HUES48 (cell line): ENCODE data around the gene ITSN1.

Experiments
- H3K27ac ChIP-seq: one replicate; pipeline ENCODE4 v1.7.0; 2013; ENCODE audit warnings: low read depth, low read length, inconsistent platforms
- H3K27me3 ChIP-seq: 2 replicates; pipeline ENCODE4 v1.6.1; 2013; ENCODE audit warnings: mild to moderate bottlenecking, low read length; ENCODE audit not compliant: control insufficient read depth, insufficient read depth
- H3K36me3 ChIP-seq: 2 replicates; pipeline ENCODE4 v1.6.1; 2013; ENCODE audit warnings: low read length; ENCODE audit not compliant: control insufficient read depth, insufficient read depth
- H3K4me1 ChIP-seq: 2 replicates; pipeline ENCODE4 v1.6.1; 2013; ENCODE audit warnings: mild to moderate bottlenecking, low read length; ENCODE audit not compliant: control insufficient read depth, insufficient read depth
- H3K4me3 ChIP-seq: 2 replicates; pipeline ENCODE4 v1.5.1; 2013; ENCODE audit warnings: mild to moderate bottlenecking, low read depth, low read length
- H3K9ac ChIP-seq: 2 replicates; pipeline ENCODE4 v1.6.1; 2013; ENCODE audit warnings: mild to moderate bottlenecking, low read depth, low read length, moderate library complexity
- H3K9me3 ChIP-seq: 2 replicates; pipeline ENCODE4 v1.6.1; 2013; ENCODE audit warnings: low read length; ENCODE audit not compliant: control insufficient read depth, insufficient read depth

Gene ITSN1

DNA sequence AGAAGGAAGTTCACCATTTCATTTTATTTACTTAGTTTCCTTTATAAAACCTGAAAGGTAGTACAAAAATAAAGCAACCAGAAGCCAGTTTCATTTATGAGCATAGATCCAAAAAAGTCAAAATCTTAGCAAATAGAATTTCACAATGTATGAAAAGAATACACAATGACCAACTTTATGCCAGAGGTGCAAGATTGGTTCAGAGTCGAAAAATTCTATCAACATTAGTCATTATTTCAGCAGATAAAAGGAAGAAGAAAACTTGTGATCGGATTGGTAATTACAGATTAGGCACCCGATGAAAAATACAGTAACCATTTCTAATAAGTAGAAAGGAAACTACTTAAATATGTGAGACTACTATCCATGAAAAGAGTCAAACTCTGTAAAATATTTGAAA, 89.1 kb downstream of the ITSN1 start:
- no peaks in the 10 kb centered on the region for H3K9me3 ChIP-seq
- H3K9ac ChIP-seq = no peak overlapping the region

DNA sequence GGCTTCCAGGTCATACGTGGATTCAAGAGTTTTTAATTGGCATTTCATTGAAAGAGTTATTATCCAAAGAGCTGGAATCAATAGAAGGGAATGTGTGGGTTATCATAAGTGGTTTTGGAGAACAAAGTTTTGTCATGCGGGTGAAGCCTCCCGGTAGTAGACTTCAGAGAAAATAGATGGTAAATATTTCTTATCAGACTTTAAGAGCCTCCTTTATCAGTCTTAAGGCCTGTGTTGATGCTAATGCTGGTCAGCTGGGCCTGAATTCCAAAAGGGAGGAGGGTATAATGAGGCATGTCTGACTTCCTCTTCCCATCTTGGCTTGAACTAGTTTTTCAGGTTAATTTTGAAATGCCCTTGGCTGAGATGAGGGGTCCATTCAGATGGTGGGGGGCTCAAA, 89.7 kb downstream of the ITSN1 start:
- Histone ChIP-seq H3K9ac (no peak overlapping the region), H3K36me3 (peaks cover 30% of the 10 kb centered on the region), H3K27ac (no peak overlapping the region), H3K9me3 (no peaks in the 10 kb centered on the region), H3K27me3 (no peaks in the 10 kb centered on the region), H3K4me3 (no peak overlapping the region), H3K4me1 (peaks cover 17% of the 10 kb centered on the region)

More for the DNA sequence above, 89.1 kb downstream of the ITSN1 start:
- no peaks in the 10 kb centered on the region for H3K27me3 ChIP-seq
- H3K27ac ChIP-seq = no peak overlapping the region
- peaks cover 17% of the 10 kb centered on the region for H3K4me1 ChIP-seq
- H3K36me3 ChIP-seq = peaks cover 26% of the 10 kb centered on the region
- no peak overlapping the region for H3K4me3 ChIP-seq

GRCh38 chr21:33733601-33734000, 91.3 kb downstream of the ITSN1 start:
- Histone ChIP-seq H3K36me3 (peaks cover 39% of the 10 kb centered on the region), H3K4me1 (peaks cover 14% of the 10 kb centered on the region), H3K9me3 (no peaks in the 10 kb centered on the region), H3K27ac (no peak overlapping the region), H3K27me3 (no peaks in the 10 kb centered on the region), H3K9ac (no peak overlapping the region), H3K4me3 (no peak overlapping the region)

- Histone ChIP-seq H3K4me1 (peaks cover 14% of the 10 kb centered on the region), H3K27ac (no peak overlapping the region), H3K9ac (no peak overlapping the region)
These were observed 92.0 kb downstream of the ITSN1 start for GRCh38 chr21:33734291-33734690.

DNA sequence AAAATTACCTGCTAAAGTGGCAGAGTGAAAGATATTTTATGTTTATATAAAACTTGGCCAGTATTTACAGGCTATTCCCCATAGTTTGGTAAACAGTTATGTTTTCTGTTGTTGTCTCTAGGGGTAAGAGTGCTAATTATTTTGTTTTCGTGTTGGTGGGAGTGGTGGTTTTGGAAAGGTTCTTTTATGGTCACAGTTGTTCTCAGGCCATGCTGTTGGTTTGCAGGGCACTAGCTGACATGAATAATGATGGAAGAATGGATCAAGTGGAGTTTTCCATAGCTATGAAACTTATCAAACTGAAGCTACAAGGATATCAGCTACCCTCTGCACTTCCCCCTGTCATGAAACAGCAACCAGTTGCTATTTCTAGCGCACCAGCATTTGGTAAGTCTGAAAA, 92.5 kb downstream of the ITSN1 start:
- H3K27ac ChIP-seq = no peak overlapping the region
- H3K9me3 ChIP-seq = no peaks in the 10 kb centered on the region
- H3K27me3 ChIP-seq = no peaks in the 10 kb centered on the region
- no peak overlapping the region for H3K9ac ChIP-seq
- H3K36me3 ChIP-seq = peaks cover 44% of the 10 kb centered on the region
- no peak overlapping the region for H3K4me3 ChIP-seq
- H3K4me1 ChIP-seq = peaks cover 9% of the 10 kb centered on the region

More at GRCh38 chr21:33734291-33734690, 92.0 kb downstream of the ITSN1 start:
- Histone ChIP-seq H3K4me3 (no peak overlapping the region), H3K27me3 (no peaks in the 10 kb centered on the region), H3K9me3 (no peaks in the 10 kb centered on the region), H3K36me3 (peaks cover 44% of the 10 kb centered on the region)

- peaks cover 46% of the 10 kb centered on the region for H3K36me3 ChIP-seq
- H3K27me3 ChIP-seq = no peaks in the 10 kb centered on the region
- peaks cover 5% of the 10 kb centered on the region for H3K4me1 ChIP-seq
- no peak overlapping the region for H3K27ac ChIP-seq
- no peak overlapping the region for H3K9ac ChIP-seq
- H3K9me3 ChIP-seq = no peaks in the 10 kb centered on the region
- no peak overlapping the region for H3K4me3 ChIP-seq
These were observed 94.3 kb downstream of the ITSN1 start for GRCh38 chr21:33736569-33736968.

DNA sequence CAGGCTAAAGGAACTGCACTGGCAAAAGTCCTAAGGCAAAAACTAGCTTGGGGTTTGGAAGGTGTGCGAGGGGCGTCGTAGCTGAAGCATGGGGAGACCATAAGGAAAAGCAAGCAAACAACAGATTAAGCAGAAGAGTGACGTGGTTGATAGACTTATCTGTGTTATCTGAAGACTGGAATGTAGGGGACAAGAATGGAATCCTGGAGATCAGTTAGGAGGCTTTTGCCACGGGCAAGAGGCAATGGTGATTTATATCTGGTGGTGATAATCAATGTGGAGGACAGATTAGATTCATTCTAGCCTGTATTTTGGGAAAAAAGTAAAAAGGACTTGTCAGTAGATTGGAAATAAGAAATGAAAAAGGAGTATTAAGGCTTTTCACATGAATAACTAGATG, 97.4 kb downstream of the ITSN1 start:
- H3K27ac ChIP-seq = no peak overlapping the region
- no peaks in the 10 kb centered on the region for H3K27me3 ChIP-seq
- no peak overlapping the region for H3K4me3 ChIP-seq
- no peaks in the 10 kb centered on the region for H3K4me1 ChIP-seq
- H3K36me3 ChIP-seq = peaks cover 39% of the 10 kb centered on the region
- no peaks in the 10 kb centered on the region for H3K9me3 ChIP-seq
- H3K9ac ChIP-seq = no peak overlapping the region

- Histone ChIP-seq H3K27ac (no peak overlapping the region), H3K4me1 (no peaks in the 10 kb centered on the region), H3K36me3 (peaks cover 40% of the 10 kb centered on the region), H3K27me3 (no peaks in the 10 kb centered on the region), H3K4me3 (no peak overlapping the region), H3K9me3 (no peaks in the 10 kb centered on the region; the same call in 1 of the 2 replicates), H3K9ac (no peak overlapping the region)
These were observed 105.1 kb downstream of the ITSN1 start for GRCh38 chr21:33747420-33747819.

- H3K36me3 ChIP-seq = peaks cover 50% of the 10 kb centered on the region
- H3K27ac ChIP-seq = no peak overlapping the region
- no peaks in the 10 kb centered on the region for H3K27me3 ChIP-seq
- no peaks in the 10 kb centered on the region; the same call in 1 of the 2 replicates for H3K9me3 ChIP-seq
- no peaks in the 10 kb centered on the region for H3K4me1 ChIP-seq
- no peak overlapping the region for H3K4me3 ChIP-seq
- no peak overlapping the region for H3K9ac ChIP-seq
These were observed 106.6 kb downstream of the ITSN1 start for GRCh38 chr21:33748903-33749302.

- no peaks in the 10 kb centered on the region for H3K27me3 ChIP-seq
- no peak overlapping the region for H3K27ac ChIP-seq
- H3K9me3 ChIP-seq = no peaks in the 10 kb centered on the region; the same call in 1 of the 2 replicates
- no peak overlapping the region for H3K4me3 ChIP-seq
- no peaks in the 10 kb centered on the region for H3K4me1 ChIP-seq
- no peak overlapping the region for H3K9ac ChIP-seq
- H3K36me3 ChIP-seq = peaks cover 52% of the 10 kb centered on the region
These were observed 107.7 kb downstream of the ITSN1 start for GRCh38 chr21:33750017-33750416.

GRCh38 chr21:33751120-33751519, 108.8 kb downstream of the ITSN1 start:
- peaks cover 49% of the 10 kb centered on the region for H3K36me3 ChIP-seq
- H3K4me1 ChIP-seq = no peaks in the 10 kb centered on the region
- no peaks in the 10 kb centered on the region for H3K27me3 ChIP-seq
- no peak overlapping the region for H3K4me3 ChIP-seq
- no peak overlapping the region for H3K9ac ChIP-seq
- no peaks in the 10 kb centered on the region for H3K9me3 ChIP-seq
- no peak overlapping the region for H3K27ac ChIP-seq

GRCh38 chr21:33751533-33751932, 109.2 kb downstream of the ITSN1 start:
- Histone ChIP-seq H3K27ac (no peak overlapping the region), H3K9ac (no peak overlapping the region), H3K4me3 (no peak overlapping the region), H3K36me3 (peaks cover 53% of the 10 kb centered on the region), H3K27me3 (no peaks in the 10 kb centered on the region), H3K9me3 (no peaks in the 10 kb centered on the region), H3K4me1 (no peaks in the 10 kb centered on the region)
